ENCODE measurements around the gene PRPF6.

Gene PRPF6

DNA sequence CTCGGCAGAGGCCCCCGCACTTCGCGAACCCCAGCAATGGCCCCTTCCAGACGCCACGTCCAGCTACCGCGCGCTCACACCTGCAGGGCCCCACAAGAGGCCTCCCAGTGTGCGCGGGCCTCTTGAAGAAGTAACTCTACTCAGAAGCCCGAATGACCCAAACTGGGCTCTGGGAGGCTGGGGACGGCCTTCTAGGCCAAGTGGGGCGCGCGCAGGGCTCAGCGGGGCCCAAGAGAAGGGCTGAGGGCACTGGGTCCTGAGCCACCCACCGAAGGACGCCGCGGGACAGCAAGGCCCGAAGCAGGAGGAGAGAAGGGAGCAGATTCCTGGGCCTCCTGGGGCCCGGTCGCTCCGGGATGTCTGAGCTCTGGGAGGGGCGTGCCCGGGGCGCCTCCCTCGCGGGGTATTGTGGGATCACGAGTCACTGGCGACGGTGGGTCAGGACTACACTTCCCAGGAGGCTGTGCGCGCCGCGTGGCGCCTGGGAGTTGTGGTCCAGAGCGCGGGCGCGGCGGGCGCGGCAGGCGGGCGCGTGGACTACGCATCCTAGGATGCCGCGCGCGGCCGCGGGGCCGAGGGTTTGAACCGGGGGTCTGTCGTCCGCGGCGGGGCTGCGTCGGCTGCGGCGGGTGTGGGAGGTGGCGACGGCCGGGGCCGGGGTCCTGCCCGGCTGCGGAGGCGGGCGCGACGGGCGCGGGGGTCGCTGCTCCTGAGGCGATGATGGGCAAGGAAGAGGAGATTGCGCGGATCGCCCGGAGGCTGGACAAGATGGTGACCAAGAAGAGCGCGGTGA is 81.9 kb downstream of the PRPF6 start, which contains the start of gene TCEA2:
TSS of gene TCEA2 (plus strand) at position 603 of the 793 bp plus-strand sequence. CDS start at position 718, 115 bp downstream.
- DNase-seq (ENCODE audit: insufficient read length) (peak; percentile 99), FAIRE-seq (peak; percentile 88)
- TF ChIP-seq POLR2A (IDR thresholded peaks at IDR 0.05; ENCODE audit: low read depth, low read length) (peak; percentile 14; the same call in 1 of the 2 replicates), POLR2AphosphoS5 (IDR thresholded peaks at IDR 0.05; ENCODE audit: low read depth, low read length) (no peak)

DNA sequence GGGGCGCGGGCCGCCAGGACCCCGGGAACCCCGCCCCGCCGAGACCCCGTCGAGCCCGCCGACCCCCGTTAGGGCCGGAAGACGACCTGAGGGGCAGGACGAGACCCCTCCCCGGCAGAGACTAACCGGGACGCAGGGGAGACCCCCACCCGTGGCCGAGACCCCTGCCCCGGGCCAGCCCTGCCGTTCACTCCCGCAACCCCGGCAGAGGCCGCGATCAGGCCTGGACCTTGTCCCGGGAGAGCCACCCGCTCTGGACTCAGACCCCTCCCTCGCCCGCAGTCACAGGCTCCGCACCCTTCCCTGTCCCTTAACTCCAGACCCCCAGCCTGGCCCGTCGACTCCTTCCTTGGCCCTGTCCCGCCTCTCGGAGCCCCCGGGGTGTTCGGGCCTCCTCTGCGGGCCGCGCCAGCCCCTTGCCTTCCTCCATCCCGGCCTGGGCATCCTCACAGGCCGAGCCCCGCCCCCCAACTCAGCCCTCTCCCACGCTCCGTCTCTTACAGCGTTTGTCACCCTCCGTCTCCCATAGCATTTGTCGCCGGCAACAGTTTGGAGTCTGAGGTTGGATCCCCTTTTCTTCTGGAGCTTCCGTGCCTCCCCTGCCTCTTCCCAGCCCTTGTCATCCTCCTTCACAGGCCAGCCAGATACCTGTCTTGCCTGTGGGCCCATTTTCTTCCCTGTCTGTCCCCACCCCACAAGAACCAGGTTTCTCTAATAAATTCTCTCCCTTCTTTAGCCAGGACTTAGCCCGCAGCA is 82.6 kb downstream of the PRPF6 start:
- DNase-seq (ENCODE audit: insufficient read length) (no peak), FAIRE-seq (no peak)
- no peak for TF ChIP-seq TAF1 (IDR thresholded peaks at IDR 0.05; ENCODE audit: borderline replicate concordance, low read depth, low read length)
- TF ChIP-seq POLR2A (IDR thresholded peaks at IDR 0.05; ENCODE audit: low read depth, low read length): no peak
- no peak for TF ChIP-seq POLR2AphosphoS5 (IDR thresholded peaks at IDR 0.05; ENCODE audit: low read depth, low read length)

DNA sequence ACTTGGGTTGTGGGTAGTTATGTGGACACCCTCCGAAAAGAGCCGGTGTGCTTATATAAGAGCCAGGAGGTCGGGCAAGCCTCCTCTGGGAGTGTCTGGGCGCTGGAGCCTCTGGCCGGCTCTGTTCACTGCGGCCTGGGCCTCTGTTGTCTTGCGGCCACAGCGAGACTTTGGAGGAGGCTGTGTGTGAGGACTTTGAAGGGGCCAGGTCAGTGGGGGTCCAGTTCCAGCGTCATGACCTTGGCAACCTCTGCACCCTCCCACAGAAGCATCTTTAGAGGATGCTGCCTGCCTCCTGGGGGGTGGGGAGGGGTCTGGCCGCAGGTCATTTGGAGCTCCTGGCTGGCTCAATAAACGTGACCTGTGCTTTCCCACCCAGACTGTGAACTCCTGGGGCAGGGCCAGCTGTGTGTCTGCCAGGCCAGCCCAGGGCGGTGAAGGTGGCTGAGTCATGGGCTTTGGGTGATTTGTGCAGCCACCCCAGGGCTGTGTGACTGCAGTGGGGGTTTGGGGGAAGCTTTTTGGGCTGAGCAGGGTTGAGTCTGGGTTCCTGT is 83.3 kb downstream of the PRPF6 start:
- FAIRE-seq (no peak), DNase-seq (ENCODE audit: insufficient read length) (no peak)
- TF ChIP-seq POLR2AphosphoS5 (IDR thresholded peaks at IDR 0.05; ENCODE audit: low read depth, low read length) (no peak), TAF1 (IDR thresholded peaks at IDR 0.05; ENCODE audit: borderline replicate concordance, low read depth, low read length) (no peak), POLR2A (IDR thresholded peaks at IDR 0.05; ENCODE audit: low read depth, low read length) (no peak)

GRCh38 chr20:64065062-64065973 is 84.4 kb downstream of the PRPF6 start:
- TF ChIP-seq TAF1 (IDR thresholded peaks at IDR 0.05; ENCODE audit: borderline replicate concordance, low read depth, low read length) (no peak), POLR2AphosphoS5 (IDR thresholded peaks at IDR 0.05; ENCODE audit: low read depth, low read length) (no peak), POLR2A (IDR thresholded peaks at IDR 0.05; ENCODE audit: low read depth, low read length) (no peak)
- FAIRE-seq (no peak), DNase-seq (ENCODE audit: insufficient read length) (no peak)

- FAIRE-seq (peak; percentile 17), DNase-seq (ENCODE audit: insufficient read length) (peak; percentile 75)
These were observed 85.0 kb downstream of the PRPF6 start for GRCh38 chr20:64065974-64066343.

GRCh38 chr20:64067005-64067632 is 86.2 kb downstream of the PRPF6 start:
- TF ChIP-seq POLR2A (IDR thresholded peaks at IDR 0.05; ENCODE audit: low read depth, low read length): no peak
- no peak for TF ChIP-seq POLR2AphosphoS5 (IDR thresholded peaks at IDR 0.05; ENCODE audit: low read depth, low read length)
- TF ChIP-seq TAF1 (IDR thresholded peaks at IDR 0.05; ENCODE audit: borderline replicate concordance, low read depth, low read length): no peak
- no peak for FAIRE-seq
- DNase-seq (ENCODE audit: insufficient read length): no peak

More at GRCh38 chr20:64065974-64066343, 85.0 kb downstream of the PRPF6 start:
- TF ChIP-seq TAF1 (IDR thresholded peaks at IDR 0.05; ENCODE audit: borderline replicate concordance, low read depth, low read length): no peak
- TF ChIP-seq POLR2AphosphoS5 (IDR thresholded peaks at IDR 0.05; ENCODE audit: low read depth, low read length): no peak
- no peak for TF ChIP-seq POLR2A (IDR thresholded peaks at IDR 0.05; ENCODE audit: low read depth, low read length)

DNA sequence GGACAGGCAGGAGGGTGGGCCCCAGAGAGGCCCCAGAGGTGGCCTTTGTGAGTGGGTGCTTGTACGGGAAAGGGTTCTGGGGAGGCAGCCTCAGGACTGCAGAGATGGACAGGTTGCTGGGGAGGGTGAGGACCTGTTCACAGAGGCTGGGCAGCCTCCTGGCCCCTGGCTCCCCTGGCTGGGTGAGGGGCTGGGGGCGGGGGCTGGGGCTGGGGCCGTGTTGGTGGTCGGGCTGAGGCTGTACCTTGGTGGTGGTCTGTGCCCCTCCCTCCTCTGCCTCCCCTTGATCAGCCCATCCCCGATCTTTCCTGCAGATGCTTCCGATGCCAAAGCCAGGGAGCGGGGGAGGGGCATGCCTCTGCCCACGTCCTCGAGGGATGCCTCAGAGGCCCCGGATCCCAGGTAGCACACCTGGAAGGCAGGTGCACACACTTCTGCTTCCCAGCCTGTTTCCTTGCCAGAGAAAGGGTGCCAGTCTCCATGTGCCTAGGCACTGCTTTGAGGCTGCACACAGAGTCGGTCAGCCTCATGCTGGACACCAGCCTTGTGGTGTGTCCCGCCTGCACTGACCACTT is 86.9 kb downstream of the PRPF6 start:
- FAIRE-seq (no peak), DNase-seq (ENCODE audit: insufficient read length) (no peak)
- TF ChIP-seq TAF1 (IDR thresholded peaks at IDR 0.05; ENCODE audit: borderline replicate concordance, low read depth, low read length) (no peak), POLR2AphosphoS5 (IDR thresholded peaks at IDR 0.05; ENCODE audit: low read depth, low read length) (no peak), POLR2A (IDR thresholded peaks at IDR 0.05; ENCODE audit: low read depth, low read length) (no peak)

DNA sequence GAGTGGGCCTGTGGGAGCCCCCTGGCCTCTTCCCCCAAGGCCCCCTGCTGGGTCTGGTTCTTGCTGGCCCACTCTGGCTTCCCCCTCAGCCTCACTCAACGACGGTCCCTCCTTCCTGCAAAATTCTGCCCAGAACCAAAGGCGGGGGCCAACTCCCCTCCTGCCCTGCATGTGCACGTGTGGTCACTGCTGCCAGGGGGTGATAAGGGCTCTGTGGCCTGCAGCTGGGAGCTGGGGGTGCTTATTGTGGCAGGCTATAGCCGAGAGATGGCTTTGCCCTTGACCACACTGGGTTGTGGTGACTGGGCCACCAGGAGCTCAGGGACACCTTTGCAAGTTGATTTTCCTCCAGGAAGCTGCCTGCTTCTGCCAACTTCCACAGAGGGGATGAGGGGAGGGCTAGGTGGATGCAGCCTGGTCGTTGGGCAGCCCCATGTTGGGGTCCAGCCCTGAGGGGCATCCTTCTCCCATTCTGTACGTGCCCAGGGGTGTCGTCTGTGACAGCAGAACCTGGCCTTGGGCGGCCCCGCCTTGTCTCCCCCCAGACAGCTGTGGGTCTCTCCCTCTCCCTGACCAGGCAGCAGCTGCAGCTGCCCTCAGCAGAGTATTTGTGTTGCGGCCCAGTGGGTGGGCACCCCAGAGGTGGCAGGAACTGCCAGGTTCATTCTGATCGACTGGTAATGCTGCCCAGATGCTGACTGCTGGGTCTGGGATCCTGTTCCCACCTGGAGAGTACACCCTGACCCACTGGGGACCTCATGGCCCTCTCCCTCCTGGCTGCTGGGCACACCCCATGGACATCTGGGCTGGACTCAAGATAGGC is 87.7 kb downstream of the PRPF6 start:
- DNase-seq (ENCODE audit: insufficient read length) (no peak), FAIRE-seq (no peak)
- TF ChIP-seq TAF1 (IDR thresholded peaks at IDR 0.05; ENCODE audit: borderline replicate concordance, low read depth, low read length): no peak

DNA sequence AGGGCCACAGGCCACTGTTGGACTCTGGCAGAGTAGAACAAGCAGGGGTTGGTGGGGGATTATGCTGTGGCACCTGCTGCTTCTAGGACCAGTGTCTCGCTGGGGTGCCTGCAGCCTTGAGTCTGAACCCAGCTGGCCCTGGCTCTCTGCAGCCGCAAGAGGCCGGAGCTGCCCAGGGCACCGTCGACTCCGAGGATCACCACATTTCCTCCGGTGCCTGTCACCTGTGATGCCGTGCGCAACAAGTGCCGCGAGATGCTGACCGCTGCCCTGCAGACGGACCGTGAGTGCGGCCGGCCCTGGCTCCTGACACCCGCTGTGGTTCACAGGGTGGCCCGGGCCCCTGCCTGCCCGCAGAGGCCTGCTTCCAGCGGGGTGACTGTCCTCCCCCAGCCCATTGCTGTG is 88.3 kb downstream of the PRPF6 start:
- TF ChIP-seq POLR2AphosphoS5 (IDR thresholded peaks at IDR 0.05; ENCODE audit: low read depth, low read length): no peak
- TF ChIP-seq POLR2A (IDR thresholded peaks at IDR 0.05; ENCODE audit: low read depth, low read length): no peak
- no peak for TF ChIP-seq TAF1 (IDR thresholded peaks at IDR 0.05; ENCODE audit: borderline replicate concordance, low read depth, low read length)
- DNase-seq (ENCODE audit: insufficient read length) (no peak), FAIRE-seq (no peak)
